MV-4-11 (cell line): ENCODE data around the gene CDC25B.

Source experiments
- DNase-seq: peaks from one replicate; lab custom pipeline; 2025; lab: John Stamatoyannopoulos, UW

Gene CDC25B

GRCh38 chr20:3804254-3804751 lies 8.2 kb downstream of the CDC25B start:
- peak; percentile 70 for DNase-seq

DNA sequence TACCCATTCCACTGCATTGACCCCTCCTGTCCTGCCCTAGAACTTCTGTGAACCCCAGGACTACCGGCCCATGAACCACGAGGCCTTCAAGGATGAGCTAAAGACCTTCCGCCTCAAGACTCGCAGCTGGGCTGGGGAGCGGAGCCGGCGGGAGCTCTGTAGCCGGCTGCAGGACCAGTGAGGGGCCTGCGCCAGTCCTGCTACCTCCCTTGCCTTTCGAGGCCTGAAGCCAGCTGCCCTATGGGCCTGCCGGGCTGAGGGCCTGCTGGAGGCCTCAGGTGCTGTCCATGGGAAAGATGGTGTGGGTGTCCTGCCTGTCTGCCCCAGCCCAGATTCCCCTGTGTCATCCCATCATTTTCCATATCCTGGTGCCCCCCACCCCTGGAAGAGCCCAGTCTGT lies 8.7 kb downstream of the CDC25B start:
- no peak for DNase-seq

DNA sequence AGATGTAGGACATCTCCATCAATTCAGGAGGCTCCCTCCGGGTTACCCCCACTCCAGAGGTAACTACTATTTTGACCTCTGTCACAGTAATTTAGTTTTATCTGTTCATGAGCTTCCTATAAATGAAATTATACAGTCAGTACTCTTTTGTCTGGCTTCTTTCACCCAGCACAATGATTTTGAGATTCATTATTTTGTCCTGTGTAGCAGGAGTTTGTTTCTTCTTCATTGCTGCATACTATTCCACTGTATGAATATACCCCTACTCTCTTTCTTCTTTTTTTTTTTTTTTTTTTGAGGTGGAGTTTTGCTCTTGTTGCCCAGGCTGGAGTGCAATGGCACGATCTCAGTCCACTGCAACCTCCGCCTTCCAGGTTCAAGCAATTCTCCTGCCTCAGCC lies 12.4 kb downstream of the CDC25B start:
- DNase-seq: no peak

- peak; percentile 84 for DNase-seq
Measured at GRCh38 chr20:3811467-3812258, 15.6 kb downstream of the CDC25B start.

- DNase-seq: no peak
Measured at GRCh38 chr20:3812259-3812681, 16.2 kb downstream of the CDC25B start.

DNA sequence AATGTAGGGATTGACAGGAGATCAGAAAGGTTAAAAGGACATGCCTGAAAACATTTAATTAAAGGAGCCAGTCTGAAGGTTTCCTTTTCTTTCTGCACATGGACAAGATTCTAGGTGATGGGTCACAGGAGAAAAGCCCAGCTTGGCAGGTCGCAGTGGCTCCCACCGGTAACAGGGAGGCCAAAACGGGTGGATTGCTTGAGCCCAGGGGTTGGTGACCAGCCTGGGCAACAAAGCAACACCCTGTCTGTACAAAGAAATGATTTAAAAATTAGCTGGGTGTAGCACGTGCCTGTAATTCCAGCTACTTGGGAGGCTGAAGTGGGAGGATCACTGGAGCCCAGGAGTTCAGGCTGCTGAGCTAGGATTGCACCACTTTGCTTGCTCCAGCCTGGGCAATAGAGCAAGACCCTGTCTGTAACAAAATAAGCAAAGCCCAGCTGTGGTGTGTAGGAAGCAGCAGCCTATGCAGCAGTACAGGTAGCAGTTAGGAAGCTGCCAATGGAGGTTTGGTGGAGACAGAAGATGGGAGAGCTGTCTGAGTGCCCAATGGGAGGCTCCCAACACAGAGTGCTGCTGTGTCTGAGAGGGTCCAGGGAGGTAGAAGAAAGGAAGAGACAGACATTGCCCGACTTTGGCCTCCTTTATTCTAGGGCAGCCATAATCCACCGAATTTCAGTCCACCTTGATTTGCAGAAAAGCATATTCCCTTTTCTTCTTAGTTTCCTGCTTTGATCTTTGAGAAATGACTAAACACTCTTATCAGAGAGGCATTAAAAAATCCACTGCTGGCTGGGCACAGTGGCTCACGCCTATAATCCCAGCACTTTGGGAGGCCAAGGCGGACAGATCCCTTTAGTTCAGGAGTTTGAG lies 17.1 kb downstream of the CDC25B start:
- DNase-seq: no peak

DNA sequence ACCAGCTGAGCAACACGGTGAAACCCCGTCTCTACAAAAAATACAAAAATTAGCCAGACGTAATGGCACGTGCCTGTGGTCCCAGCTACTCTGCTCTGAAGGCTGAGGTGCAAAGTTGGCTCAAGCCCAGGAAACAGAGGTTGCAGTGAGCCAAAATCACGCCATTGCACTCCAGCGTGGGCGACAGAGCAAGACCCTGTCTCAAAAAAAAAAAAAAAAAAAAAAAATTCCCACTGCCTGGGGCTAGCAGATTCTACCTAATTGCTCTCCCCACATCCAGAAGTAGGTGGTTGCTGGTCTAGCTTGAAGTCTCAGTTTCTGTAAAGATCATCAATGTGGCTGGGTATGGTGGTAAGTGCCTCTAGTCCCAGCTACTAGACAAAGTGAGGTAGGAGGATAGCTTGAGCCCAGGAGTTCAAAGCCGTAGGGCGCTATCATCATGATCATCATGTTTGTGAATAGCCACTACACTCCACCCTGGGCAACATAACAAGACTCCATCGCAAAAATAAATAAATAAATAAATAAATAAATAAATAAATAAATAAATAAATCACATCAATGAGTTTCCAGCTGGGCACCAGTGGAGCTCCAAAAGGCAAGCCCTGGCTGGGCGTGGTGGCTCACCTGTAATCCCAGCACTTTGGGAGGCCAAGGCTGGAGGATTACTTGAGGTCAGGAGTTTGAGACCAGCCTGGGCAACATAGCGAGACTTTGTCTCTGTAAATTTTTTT lies 17.9 kb downstream of the CDC25B start:
- DNase-seq: no peak

GRCh38 chr20:3814928-3815495 lies 18.9 kb downstream of the CDC25B start:
- no peak for DNase-seq

DNA sequence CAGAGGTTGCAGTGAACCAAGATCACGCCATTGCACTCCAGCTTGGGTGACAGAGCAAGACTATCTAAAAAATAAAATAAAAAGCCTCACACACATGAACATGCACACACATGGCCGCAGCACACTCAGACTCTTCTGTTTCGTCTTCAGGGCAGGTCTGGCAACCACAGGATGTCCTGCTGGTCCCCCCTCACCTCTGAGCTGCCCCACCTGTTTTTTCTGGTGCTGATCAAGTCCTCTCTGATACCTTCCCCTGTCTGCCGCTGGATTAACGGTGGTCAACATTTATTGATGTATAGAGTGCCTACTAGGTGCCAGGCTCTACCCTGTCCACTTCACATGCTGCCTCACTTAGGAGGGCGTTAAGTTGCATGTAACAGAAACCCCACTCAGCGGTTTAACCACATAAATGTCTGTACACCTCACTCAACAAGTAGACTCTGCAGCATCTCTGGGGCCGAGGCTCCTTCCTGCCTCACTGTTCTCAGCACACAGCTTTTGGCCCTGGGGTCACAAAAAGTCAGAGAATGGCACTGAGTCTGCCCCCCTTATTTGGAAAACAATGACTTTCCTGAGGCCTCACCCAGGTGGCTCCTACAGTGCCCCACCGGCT lies 19.7 kb downstream of the CDC25B start:
- DNase-seq: no peak

- peak; percentile 61 for DNase-seq
Measured at GRCh38 chr20:3818155-3819151, 22.3 kb downstream of the CDC25B start.

DNA sequence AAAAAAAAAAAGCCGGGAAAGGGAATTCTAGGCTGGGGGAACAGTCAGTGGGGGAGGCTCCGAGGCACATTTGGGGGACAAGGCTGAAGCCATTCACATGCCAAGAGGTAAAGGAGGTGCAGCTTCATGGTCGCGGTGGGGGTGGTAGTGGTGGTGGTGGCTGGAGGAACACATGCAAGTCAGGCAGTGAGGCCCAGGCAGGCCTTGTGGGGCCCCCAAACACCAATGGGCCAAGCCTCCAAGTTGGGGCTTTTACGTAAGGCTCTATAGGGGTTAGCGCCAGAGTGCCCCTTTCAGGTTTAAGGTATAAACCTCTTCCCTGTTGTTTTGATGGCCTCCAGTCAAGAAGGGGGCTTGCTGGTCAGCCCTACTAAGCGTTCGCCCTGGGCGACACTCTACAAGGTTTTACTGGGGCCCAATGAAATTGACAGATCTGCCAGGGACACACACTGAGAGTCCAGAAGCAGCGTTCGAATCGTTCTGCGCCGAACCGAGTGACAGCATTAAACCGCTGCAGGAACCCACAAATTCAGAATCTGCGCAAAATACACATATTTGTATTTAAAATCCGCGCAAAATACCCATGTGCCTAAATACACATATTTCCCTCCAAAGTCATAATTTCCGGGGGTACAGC lies 23.4 kb downstream of the CDC25B start:
- DNase-seq: no peak

- DNase-seq: peak; percentile 92
Measured at GRCh38 chr20:3820048-3820900, 24.2 kb downstream of the CDC25B start, which contains the start of gene AP5S1. TSS of gene AP5S1 (plus strand) at chr20:3820547. CDS start at chr20:3822118, 1,571 bp downstream.

DNA sequence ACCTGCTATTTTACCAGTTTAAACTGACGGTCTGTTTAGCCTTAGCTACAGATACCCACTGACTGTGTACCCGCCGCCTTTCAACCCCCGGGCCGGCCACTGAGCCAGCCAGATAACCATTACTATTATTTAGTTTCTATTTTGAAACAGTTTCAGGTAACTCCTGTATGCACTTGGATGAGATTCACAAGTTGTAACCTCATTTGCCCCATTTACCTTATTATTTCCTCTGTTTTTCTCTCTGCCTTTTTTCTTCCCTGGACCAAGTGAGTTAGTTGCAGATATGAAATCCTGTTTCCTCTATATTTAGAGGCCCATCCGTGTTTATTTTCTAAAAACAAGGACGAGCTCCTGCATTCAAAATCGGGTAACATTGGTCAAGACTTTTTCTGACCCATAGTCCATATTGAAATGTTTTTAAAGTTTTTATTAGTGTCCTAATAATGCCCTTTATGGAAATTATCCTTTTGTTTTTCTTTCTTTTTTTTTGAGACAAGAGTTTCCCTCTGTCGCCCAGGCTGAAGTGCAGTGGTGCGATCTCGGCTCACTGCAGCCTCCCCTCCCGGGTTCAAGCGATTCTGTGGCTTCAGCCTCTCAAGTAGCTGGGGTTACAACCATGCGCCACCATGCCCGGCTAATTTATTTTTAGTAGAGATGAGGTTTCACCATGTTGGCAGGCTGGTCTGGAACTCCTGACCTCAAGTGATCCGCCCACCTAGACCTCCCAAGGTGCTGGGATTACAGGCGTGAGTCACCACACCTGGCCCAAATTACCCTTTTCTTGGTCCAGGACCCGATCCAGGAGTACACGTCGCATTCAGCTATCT lies 25.0 kb downstream of the CDC25B start:
- DNase-seq: no peak

DNA sequence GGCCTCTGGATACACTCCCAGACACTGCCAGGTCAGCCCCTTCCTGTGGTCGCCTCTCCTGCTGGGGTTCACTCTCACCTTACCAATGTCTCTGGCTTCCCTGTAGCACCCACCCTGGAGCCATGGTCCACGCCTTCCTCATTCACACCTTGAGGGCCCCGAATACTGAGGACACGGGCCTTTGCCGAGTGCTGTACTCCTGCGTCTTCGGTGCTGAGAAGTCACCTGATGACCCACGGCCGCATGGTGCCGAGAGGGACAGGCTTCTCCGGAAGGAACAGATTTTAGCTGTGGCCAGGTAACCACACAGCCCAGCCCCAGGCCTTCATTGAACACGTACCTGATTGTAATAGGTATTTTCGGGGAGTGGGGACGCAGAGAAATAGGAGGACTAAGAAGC lies 25.9 kb downstream of the CDC25B start:
- DNase-seq: no peak

- DNase-seq: no peak
Measured at GRCh38 chr20:3823881-3824280, 27.8 kb downstream of the CDC25B start.

- no peak for DNase-seq
Measured at GRCh38 chr20:3825526-3825925, 29.4 kb downstream of the CDC25B start.

DNA sequence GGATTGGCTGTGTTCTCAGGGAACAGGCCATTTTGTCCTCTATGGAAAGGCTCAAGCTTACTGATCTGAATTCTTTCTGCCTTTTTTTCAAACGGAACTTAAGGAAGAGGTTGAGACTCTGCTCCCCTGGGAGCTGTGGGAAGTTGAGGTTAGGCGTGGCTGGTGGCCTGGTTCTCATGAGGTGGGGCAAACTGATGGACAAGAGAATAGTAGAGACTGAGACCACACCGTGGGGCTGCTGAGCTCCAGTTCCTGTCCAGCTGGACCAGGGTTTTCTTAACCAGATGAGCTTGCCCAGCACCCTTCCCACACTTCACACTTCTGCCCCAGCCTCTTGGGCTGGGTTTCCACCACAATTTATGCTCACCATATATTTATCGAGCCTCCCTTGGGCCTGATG lies 30.3 kb downstream of the CDC25B start:
- no peak for DNase-seq

DNA sequence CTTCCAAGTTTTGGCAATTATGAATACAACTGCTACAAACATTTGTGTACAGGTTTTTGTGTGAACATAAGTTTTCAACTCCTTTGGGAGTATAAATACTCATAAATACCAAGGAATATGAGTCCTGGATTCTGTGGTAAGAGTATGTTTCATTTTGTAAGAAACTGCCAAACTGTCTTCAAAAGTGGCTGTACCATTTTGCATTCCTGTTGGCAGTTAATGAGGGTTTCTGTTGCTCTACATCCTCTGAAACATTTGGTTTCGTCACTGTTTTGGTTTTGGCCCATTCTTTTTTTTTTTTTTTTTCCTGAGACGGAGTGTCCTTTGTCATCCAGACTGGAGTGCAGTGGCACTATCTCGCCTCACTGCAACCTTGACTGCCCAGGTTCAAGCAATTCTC lies 32.7 kb downstream of the CDC25B start:
- DNase-seq: peak; percentile 43
